ENCODE data around the gene TMEM30A.

GRCh38 chr6:75244063-75244584 is 40.5 kb downstream of the TMEM30A start:
- TF ChIP-seq EZH2 (IDR thresholded peaks at IDR 0.05; ENCODE audit: low read length, unreplicated experiment) (no peak), CTCF (conservative IDR thresholded peaks at IDR 0.05; ENCODE audit: low read depth, low read length) (no peak)

All from PC-3 (cell line).